Measurements from ENCODE around the gene BMI1.
"Not testable (repeated sequence)": the region's sequence is repeated elsewhere in the genome, so short reads cannot be mapped to it uniquely, and the experiment has no call there.

The BMI1 gene

GRCh38 chr10:22356324-22356873 is 35.5 kb downstream of the BMI1 start:
- H3K4me3 ChIP-seq (ENCODE audit: low read length), result no peak overlapping the region
- TF ChIP-seq, protein P1, sequence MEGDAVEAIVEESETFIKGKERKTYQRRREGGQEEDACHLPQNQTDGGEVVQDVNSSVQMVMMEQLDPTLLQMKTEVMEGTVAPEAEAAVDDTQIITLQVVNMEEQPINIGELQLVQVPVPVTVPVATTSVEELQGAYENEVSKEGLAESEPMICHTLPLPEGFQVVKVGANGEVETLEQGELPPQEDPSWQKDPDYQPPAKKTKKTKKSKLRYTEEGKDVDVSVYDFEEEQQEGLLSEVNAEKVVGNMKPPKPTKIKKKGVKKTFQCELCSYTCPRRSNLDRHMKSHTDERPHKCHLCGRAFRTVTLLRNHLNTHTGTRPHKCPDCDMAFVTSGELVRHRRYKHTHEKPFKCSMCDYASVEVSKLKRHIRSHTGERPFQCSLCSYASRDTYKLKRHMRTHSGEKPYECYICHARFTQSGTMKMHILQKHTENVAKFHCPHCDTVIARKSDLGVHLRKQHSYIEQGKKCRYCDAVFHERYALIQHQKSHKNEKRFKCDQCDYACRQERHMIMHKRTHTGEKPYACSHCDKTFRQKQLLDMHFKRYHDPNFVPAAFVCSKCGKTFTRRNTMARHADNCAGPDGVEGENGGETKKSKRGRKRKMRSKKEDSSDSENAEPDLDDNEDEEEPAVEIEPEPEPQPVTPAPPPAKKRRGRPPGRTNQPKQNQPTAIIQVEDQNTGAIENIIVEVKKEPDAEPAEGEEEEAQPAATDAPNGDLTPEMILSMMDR (conservative IDR thresholded peaks at IDR 0.05; ENCODE audit: low read length), result no peak

GRCh38 chr10:22357770-22358169 is 36.9 kb downstream of the BMI1 start:
- not testable (repeated sequence) for DNase-seq (ENCODE audit: low read depth); H3K4me3 ChIP-seq (ENCODE audit: low read length)

More at GRCh38 chr10:22356324-22356873, 35.5 kb downstream of the BMI1 start:
- DNase-seq (ENCODE audit: low read depth), result no peak

- no peak for DNase-seq (ENCODE audit: low read depth)
- no peak overlapping the region for H3K4me3 ChIP-seq (ENCODE audit: low read length)
- TF ChIP-seq, protein P1 (conservative IDR thresholded peaks at IDR 0.05; ENCODE audit: low read length), result no peak
Observed at GRCh38 chr10:22363305-22363704, 42.4 kb downstream of the BMI1 start.

GRCh38 chr10:22364407-22365140 is 43.7 kb downstream of the BMI1 start:
- H3K4me3 ChIP-seq (ENCODE audit: low read length), result no peak overlapping the region
- DNase-seq (ENCODE audit: low read depth), result no peak
- TF ChIP-seq, protein P1 (conservative IDR thresholded peaks at IDR 0.05; ENCODE audit: low read length), result no peak

DNA sequence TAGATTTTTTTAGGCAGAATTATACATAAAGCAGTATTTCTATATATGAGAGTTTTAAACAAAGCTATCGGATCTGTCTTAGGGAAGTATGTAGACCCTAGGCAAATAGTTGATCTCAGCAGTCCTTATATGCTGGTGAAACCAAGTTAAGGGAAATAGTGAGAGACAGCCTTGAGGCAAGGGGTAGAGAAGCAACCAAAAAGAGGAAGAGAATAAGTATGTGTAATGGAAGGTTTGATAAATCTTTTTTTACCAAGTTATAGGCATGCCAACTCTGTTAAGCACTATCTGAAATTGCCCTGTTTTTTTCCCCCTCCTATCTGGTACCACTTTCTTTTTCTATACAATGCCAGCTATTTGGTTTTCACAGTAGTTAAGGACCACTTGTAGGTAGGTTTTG is 44.3 kb downstream of the BMI1 start:
- TF ChIP-seq, protein P1 (conservative IDR thresholded peaks at IDR 0.05; ENCODE audit: low read length), result no peak
- no peak overlapping the region for H3K4me3 ChIP-seq (ENCODE audit: low read length)
- DNase-seq (ENCODE audit: low read depth), result no peak

DNA sequence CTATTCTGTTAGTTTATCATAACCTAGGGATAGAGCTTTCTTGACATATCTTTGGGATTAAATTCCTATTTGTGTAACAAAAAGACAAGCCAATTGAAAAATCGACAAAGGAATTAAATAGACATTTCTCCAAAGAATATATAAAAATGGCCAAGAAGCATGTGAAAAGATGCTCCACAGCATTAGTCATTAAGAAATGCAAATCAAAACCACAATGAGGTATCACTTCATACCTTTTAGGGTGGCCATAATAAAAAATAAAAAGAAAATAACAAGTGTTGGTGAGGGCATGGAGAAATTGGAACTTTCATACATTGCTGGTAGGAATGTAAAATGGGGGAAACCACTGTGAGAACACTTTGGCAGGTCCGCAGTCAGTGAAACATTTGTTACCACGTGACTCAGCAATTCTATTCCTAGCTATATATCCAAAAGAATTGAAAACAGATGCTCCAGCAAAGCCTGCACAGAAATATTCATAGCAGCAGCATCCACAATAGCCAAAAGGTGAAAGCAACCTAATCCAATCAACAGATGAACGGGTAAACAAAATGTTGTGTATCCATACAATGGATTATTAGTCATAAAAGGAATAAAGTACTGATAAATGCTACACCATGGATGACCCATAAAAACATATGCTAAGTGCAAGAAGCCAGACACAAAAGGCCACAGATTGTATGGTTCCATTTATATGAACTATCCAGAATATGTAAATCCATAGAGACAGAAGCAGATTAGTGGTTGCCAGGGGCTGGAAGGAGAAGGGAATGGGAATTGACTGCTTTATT is 44.9 kb downstream of the BMI1 start:
- DNase-seq (ENCODE audit: low read depth), result peak; percentile 31
- TF ChIP-seq, protein P1 (conservative IDR thresholded peaks at IDR 0.05; ENCODE audit: low read length), result no peak
- H3K4me3 ChIP-seq (ENCODE audit: low read length), result no peak overlapping the region

DNA sequence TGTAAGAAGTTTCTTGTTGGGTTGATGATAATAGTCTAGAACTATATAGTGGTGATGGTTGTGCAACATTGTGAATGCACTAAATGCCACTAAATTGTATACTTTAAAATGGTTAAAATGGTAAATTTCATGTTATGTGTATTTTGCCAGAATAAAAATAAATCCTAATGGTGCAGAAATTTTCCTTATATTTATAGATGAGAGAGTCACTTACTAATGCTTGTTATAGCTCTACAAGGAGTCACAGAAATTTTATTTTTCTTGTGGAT is 45.5 kb downstream of the BMI1 start:
- no peak for DNase-seq (ENCODE audit: low read depth)
- TF ChIP-seq, protein P1 (conservative IDR thresholded peaks at IDR 0.05; ENCODE audit: low read length), result no peak
- H3K4me3 ChIP-seq (ENCODE audit: low read length), result no peak overlapping the region
